MM.1S (cell line): Measurements from ENCODE around the gene NELL2.

Source experiments
- DNase-seq: peaks from one replicate; pipeline ENCODE4 v3.0.0-alpha.2; 2015
- H2AFZ ChIP-seq: fragments of 300-600 bp; sonication (generic); 2 replicates; pipeline ENCODE4 v1.6.0; 2016; ENCODE audit warnings: antibody characterized with exemption, low read length
- H3F3A ChIP-seq: fragments of 300-600 bp; sonication (generic); 2 replicates; pipeline ENCODE4 v1.6.1; 2016; ENCODE audit warnings: mild to moderate bottlenecking, antibody characterized with exemption, low read length, moderate library complexity, mixed read lengths; ENCODE audit not compliant: insufficient read depth
- H3K27ac ChIP-seq: fragments of 300-600 bp; sonication (generic); 2 replicates; pipeline ENCODE4 v1.5.1; 2016; ENCODE audit warnings: mild to moderate bottlenecking, low read length
- H3K27me3 ChIP-seq: fragments of 300-600 bp; sonication (generic); replicated peaks from 2 replicates; pipeline ENCODE4 v1.6.0; 2016; ENCODE audit warnings: low read length; ENCODE audit not compliant: insufficient read depth
- H3K36me3 ChIP-seq: fragments of 300-600 bp; sonication (generic); replicated peaks from 2 replicates; pipeline ENCODE4 v1.6.1; 2016; ENCODE audit warnings: mild to moderate bottlenecking, low read length, mixed read lengths; ENCODE audit not compliant: insufficient read depth
- H3K4me1 ChIP-seq: fragments of 300-600 bp; sonication (generic); 2 replicates; pipeline ENCODE4 v1.6.1; 2016; ENCODE audit warnings: low read length, mixed read lengths
- H3K4me2 ChIP-seq: fragments of 300-600 bp; sonication (generic); 2 replicates; pipeline ENCODE4 v1.6.0; 2016; ENCODE audit warnings: low read depth, low read length
- H3K4me3 ChIP-seq: fragments of 300-600 bp; sonication (generic); 2 replicates; pipeline ENCODE4 v1.5.1; 2016; ENCODE audit warnings: low read length, mixed read lengths
- H3K79me2 ChIP-seq: fragments of 300-600 bp; sonication (generic); 2 replicates; pipeline ENCODE4 v1.6.1; 2016; ENCODE audit warnings: mixed run types, low read length, mixed read lengths
- H3K9ac ChIP-seq: fragments of 300-600 bp; sonication (generic); 2 replicates; pipeline ENCODE4 v1.6.1; 2016; ENCODE audit warnings: low read length, mixed read lengths
- H3K9me2 ChIP-seq: fragments of 300-600 bp; sonication (generic); replicated peaks from 2 replicates; pipeline ENCODE4 v1.6.1; 2016; ENCODE audit warnings: mild to moderate bottlenecking, low read length, mixed read lengths; ENCODE audit not compliant: insufficient read depth
- H3K9me3 ChIP-seq: fragments of 300-600 bp; sonication (generic); replicated peaks from 2 replicates; pipeline ENCODE4 v1.6.1; 2016; ENCODE audit warnings: mild to moderate bottlenecking, low read length, mixed read lengths; ENCODE audit not compliant: insufficient read depth
- H4K20me1 ChIP-seq: fragments of 300-600 bp; sonication (generic); 2 replicates; pipeline ENCODE4 v1.6.1; 2016; ENCODE audit warnings: mild to moderate bottlenecking, low read length, moderate library complexity, mixed read lengths; ENCODE audit not compliant: insufficient read depth
- EZH2 ChIP-seq: fragments of 300-600 bp; sonication (generic); optimal IDR thresholded peaks from 2 replicates; pipeline ENCODE3; 2017; ENCODE audit warnings: low read depth, mild to moderate bottlenecking, antibody characterized with exemption, low read length, mixed read lengths
- EZH2phosphoT487 ChIP-seq: fragments of 300-600 bp; sonication (generic); IDR thresholded peaks from 2 replicates; pipeline ENCODE4 v1.6.1; 2018; ENCODE audit warnings: antibody characterized with exemption, low read length
- TF ChIP-seq, protein P1 (sequence below): fragments of 300-600 bp; sonication (generic); IDR thresholded peaks from 2 replicates; pipeline ENCODE4 v1.5.1; 2016; ENCODE audit warnings: antibody characterized with exemption, low read length, mixed read lengths

The NELL2 gene

GRCh38 chr12:44555454-44555853, 320.7 kb downstream of the NELL2 start:
- Histone ChIP-seq H3K36me3 (no peaks in the 10 kb centered on the region), H3K4me1 (no peaks in the 10 kb centered on the region), H3K79me2 (no peaks in the 10 kb centered on the region), H3F3A (no peaks in the 10 kb centered on the region), H3K27ac (no peak overlapping the region), H3K4me2 (no peak overlapping the region), H2AFZ (no peak overlapping the region), H3K27me3 (no peaks in the 10 kb centered on the region), H3K9me2 (no peaks in the 10 kb centered on the region), H3K4me3 (no peak overlapping the region), H3K9me3 (no peaks in the 10 kb centered on the region), H3K9ac (no peak overlapping the region), H4K20me1 (no peaks in the 10 kb centered on the region)
- TF ChIP-seq, protein P1, sequence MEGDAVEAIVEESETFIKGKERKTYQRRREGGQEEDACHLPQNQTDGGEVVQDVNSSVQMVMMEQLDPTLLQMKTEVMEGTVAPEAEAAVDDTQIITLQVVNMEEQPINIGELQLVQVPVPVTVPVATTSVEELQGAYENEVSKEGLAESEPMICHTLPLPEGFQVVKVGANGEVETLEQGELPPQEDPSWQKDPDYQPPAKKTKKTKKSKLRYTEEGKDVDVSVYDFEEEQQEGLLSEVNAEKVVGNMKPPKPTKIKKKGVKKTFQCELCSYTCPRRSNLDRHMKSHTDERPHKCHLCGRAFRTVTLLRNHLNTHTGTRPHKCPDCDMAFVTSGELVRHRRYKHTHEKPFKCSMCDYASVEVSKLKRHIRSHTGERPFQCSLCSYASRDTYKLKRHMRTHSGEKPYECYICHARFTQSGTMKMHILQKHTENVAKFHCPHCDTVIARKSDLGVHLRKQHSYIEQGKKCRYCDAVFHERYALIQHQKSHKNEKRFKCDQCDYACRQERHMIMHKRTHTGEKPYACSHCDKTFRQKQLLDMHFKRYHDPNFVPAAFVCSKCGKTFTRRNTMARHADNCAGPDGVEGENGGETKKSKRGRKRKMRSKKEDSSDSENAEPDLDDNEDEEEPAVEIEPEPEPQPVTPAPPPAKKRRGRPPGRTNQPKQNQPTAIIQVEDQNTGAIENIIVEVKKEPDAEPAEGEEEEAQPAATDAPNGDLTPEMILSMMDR = no peak
- TF ChIP-seq EZH2phosphoT487 (no peak), EZH2 (no peak)
- DNase-seq = no peak

- no peaks in the 10 kb centered on the region for H3K79me2 ChIP-seq
- no peak for DNase-seq
- H3K4me1 ChIP-seq = no peaks in the 10 kb centered on the region
- no peak overlapping the region for H3K4me3 ChIP-seq
- TF ChIP-seq, protein P1 = no peak
- TF ChIP-seq EZH2 (no peak), EZH2phosphoT487 (no peak)
- no peaks in the 10 kb centered on the region for H3K36me3 ChIP-seq
- H2AFZ ChIP-seq = no peak overlapping the region
- H3K27me3 ChIP-seq = no peaks in the 10 kb centered on the region
- H3F3A ChIP-seq = no peaks in the 10 kb centered on the region
- H3K9me3 ChIP-seq = no peaks in the 10 kb centered on the region
- no peaks in the 10 kb centered on the region for H4K20me1 ChIP-seq
- H3K9ac ChIP-seq = no peak overlapping the region
- no peak overlapping the region for H3K27ac ChIP-seq
- no peak overlapping the region for H3K4me2 ChIP-seq
- H3K9me2 ChIP-seq = no peaks in the 10 kb centered on the region
Measured at GRCh38 chr12:44551631-44552030, 324.5 kb downstream of the NELL2 start.

DNA sequence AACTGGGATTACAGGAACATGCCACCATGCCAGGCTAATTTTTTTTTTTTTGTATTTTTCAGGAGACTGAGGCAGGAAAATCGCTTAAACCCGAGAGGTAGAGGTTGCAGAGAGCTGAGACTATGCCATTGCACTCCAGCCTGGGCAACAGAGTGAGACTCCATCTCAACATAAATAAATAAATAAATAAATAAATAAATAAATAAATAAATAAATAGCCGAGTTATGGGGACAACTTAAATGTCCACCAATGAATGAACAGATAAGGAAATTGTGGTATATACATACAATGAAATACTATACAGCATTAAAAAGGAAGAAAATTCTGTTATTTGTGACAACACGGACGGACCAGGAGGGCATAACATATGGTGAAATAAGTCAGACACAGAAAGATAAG, 325.7 kb downstream of the NELL2 start:
- TF ChIP-seq EZH2 = no peak
- TF ChIP-seq, protein P1 = no peak
- TF ChIP-seq EZH2phosphoT487 = no peak
- H4K20me1 ChIP-seq = no peaks in the 10 kb centered on the region

More for the DNA sequence above, 325.7 kb downstream of the NELL2 start:
- no peak for DNase-seq
- H3K9me3 ChIP-seq = no peaks in the 10 kb centered on the region
- no peaks in the 10 kb centered on the region for H3K36me3 ChIP-seq
- H3K4me1 ChIP-seq = no peaks in the 10 kb centered on the region
- H3F3A ChIP-seq = no peaks in the 10 kb centered on the region
- no peaks in the 10 kb centered on the region for H3K27me3 ChIP-seq
- no peak overlapping the region for H3K4me2 ChIP-seq
- H3K4me3 ChIP-seq = no peak overlapping the region
- H2AFZ ChIP-seq = no peak overlapping the region
- no peak overlapping the region for H3K9ac ChIP-seq
- H3K79me2 ChIP-seq = no peaks in the 10 kb centered on the region
- H3K9me2 ChIP-seq = no peaks in the 10 kb centered on the region
- H3K27ac ChIP-seq = no peak overlapping the region
